ENCODE measurements around the gene SNX24. TPM values are rescaled to one million over a fixed set of nuclear protein-coding genes. Genes with fewer than 3 reads are reported as not detected.
"Not testable (repeated sequence)": the region's sequence is repeated elsewhere in the genome, so short reads cannot be mapped to it uniquely, and the experiment has no call there.

The SNX24 gene
- polyA plus RNA-seq, 1 donor = 12.0 TPM

DNA sequence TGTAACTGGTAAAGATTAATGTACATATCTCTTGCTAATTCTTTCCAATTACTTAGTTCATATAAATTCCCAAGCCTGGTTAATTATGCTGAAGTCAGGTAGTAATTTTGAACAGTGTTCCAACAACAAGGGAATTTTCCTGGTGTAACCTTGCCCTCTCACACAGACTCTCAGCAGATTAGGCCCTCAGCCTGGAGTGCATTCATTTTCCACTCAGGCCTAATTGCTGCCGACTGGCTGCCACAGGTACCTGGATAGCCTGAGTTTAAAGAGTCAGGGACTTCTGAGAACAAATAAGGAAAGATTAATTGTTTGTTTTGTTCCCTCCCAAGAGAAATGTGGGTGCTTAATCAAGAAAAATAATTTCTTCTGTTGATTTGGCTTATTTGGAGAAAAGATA is 119.7 kb downstream of the SNX24 start:
- no peak for DNase-seq (ENCODE audit: low read depth)

- DNase-seq (ENCODE audit: low read depth) = no peak
Measured at GRCh38 chr5:122967085-122967484, 121.7 kb downstream of the SNX24 start.

GRCh38 chr5:122967625-122968024 is 122.2 kb downstream of the SNX24 start:
- DNase-seq (ENCODE audit: low read depth) = no peak

DNA sequence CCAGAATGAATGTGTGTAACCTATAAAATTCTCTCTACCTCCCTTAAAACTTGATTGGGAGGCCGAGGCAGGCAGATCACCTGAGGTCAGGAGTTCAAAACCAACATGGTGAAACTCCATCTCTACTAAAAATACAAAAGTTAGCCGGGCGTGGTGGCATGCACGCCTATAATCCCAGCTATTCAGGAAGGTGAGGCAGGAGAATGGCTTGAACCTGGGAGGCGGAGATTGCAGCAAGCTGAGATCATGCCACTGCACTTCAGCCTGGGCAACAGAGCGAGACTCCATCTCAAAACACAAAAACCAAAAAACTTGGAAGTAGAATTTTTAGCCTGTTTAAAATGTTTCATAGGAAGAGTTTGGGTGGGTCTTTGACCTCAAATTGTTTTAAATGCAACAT is 122.6 kb downstream of the SNX24 start:
- not testable (repeated sequence) for DNase-seq (ENCODE audit: low read depth)

- DNase-seq (ENCODE audit: low read depth) = no peak
Measured at GRCh38 chr5:122971333-122971732, 125.9 kb downstream of the SNX24 start.

GRCh38 chr5:122972877-122973276 is 127.5 kb downstream of the SNX24 start:
- no peak for DNase-seq (ENCODE audit: low read depth)

DNA sequence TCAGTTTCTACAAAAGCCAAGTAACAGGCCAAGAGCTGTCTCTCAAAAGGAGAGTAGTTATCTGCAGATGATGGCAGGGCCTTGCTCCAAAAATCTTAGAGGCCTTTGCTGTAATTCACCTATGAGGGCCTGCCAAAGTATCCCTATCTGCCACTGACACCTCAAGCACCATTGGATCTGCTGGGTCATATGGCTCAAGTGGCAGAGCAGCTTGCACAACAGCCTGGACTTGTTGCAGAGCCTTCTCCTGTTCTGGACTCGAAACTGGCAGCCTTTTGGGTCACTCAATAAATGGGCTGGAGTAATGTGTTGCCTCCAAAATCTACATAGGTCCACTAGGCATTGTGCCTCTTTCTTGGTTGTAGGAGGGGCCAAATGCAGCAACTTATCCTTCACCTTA is 128.3 kb downstream of the SNX24 start:
- not testable (repeated sequence) for DNase-seq (ENCODE audit: low read depth)

- not testable (repeated sequence) for DNase-seq (ENCODE audit: low read depth)
Measured at GRCh38 chr5:122974251-122974650, 128.8 kb downstream of the SNX24 start.

GRCh38 chr5:122977319-122977718 is 131.9 kb downstream of the SNX24 start:
- DNase-seq (ENCODE audit: low read depth) = no peak

- DNase-seq (ENCODE audit: low read depth) = no peak
Measured at GRCh38 chr5:122978068-122978467, 132.7 kb downstream of the SNX24 start.

- no peak for DNase-seq (ENCODE audit: low read depth)
Measured at GRCh38 chr5:122978644-122979297, 133.4 kb downstream of the SNX24 start.

GRCh38 chr5:122981846-122982245 is 136.4 kb downstream of the SNX24 start:
- no peak for DNase-seq (ENCODE audit: low read depth)

DNA sequence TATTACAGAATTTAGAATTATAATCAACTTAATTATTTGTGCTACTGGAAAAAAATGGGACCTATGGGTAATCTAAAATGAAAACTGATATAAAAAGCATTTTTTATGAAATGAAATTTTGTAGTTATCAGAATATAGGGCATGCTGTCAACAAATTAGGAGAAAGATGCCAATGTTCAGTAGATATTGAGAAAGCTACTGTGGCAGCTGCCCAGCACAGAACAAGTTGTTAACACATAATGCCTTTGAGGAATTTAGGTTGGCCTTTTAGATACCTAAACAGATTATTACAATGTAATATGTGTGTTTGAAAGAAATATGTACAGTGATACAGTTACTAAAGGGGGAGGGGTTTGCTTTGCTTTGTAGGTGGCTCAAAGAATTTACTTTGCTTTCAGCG is 137.0 kb downstream of the SNX24 start:
- no peak for DNase-seq (ENCODE audit: low read depth)

DNA sequence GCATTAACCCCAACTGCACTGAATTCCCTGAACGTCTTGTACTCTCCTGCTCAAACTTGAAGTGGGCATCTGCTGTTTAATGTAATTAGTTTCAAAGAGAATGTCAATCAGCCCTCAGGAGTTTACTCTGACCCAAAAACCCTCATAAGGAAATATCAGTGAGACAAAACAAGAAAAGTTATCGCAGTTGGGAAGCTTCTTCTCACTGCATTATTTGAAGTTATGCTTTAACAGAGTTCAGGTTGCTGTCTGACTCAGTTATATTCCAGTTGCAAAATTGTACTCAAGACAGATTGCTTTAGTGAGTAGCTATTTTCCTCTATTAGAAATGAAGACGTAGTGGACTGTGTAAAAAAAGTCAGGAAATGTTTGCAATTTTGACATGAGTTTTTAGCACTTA is 139.0 kb downstream of the SNX24 start:
- DNase-seq (ENCODE audit: low read depth) = no peak

DNA sequence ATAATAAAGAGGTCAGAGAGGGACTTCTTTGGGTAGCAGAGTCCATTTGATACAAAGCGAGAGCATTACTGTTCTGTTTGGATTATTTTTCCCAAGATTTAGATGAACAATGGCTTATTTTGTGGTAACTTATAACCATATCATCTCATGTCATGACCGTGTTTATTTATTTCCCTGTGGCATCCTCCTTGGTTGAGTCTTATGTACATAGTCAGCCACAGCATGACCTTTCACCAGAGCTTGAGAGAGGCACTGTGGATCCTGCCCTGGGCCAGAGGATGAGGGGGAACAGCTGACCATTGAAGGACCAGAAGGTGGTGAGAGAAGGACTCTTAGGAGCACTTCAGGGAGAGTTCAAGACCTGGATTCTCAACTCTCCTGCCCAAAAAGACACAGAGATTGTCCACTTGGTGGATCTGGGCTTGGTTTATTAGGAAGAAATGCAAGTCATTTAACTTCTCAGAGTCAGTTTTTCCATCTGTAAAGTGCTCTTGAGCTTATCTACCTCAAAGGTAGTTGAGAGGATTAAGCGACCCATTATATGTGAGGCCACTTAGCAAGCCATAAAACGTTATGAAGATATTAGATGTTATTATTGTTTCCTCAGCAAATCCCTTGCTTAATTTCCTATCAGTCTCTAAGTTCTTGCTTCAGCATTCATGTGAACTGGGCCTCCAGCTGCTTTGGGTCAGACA is 139.7 kb downstream of the SNX24 start:
- DNase-seq (ENCODE audit: low read depth) = no peak

- no peak for DNase-seq (ENCODE audit: low read depth)
Measured at GRCh38 chr5:122985954-122986721, 140.7 kb downstream of the SNX24 start.

GRCh38 chr5:122996091-122996490 is 150.7 kb downstream of the SNX24 start:
- DNase-seq (ENCODE audit: low read depth) = no peak

DNA sequence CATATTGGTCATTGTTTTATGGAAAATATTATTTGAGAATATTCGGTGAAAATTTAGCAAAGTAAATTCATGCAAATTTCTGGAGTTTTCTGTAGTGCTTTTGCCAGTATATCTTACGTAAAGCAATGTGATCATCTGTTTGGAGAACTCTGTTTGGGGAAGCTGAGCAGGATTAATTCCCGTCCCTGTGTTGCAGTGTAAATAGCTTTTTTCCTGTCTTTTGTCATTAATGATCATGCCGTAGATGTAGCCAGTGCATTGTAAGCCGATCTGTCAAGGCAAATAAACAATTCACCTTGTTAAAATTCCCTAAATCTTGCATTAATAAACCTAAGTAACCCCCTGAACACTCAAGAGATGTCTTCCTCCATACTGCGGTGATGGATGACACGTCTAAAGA is 151.9 kb downstream of the SNX24 start:
- DNase-seq (ENCODE audit: low read depth) = no peak

GRCh38 chr5:122999947-123000563 is 154.6 kb downstream of the SNX24 start:
- no peak for DNase-seq (ENCODE audit: low read depth)

DNA sequence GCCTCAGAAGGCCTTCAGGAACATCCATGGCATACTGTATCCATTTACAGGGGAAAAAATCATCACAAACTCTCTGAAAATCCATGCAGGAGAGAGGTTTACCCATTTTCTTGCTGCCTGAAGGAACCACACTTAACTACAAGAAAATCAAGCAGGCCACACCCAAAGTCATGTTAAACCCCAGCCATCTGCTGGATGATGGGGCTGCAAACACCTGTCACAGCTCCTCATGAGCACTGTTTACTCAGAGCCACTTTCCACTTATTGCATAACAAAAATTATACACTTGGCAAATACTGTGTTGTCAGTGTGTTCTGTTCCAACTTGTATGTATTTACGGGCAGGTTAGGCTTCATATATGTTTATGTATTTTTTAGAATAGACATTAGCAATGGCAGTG is 155.3 kb downstream of the SNX24 start:
- no peak for DNase-seq (ENCODE audit: low read depth)

DNA sequence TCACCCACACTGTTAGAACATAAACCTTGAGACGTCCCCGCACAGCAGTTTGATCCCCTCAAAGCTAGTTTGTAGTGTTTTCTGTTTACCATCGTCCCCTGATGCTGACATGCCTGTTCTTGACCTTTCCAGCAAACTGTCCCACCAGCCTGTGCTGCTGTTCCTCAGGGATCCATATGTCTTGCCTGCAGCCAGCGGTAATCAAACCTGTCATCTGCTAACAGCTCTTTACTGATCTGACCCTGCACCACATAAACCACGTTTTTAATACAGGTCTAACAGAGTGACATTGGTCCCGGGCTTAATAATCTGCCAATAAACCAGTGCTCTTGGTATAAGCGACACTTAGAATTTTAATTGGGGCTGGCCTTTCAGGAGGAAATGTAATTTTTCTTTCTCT is 156.4 kb downstream of the SNX24 start:
- DNase-seq (ENCODE audit: low read depth) = no peak

GRCh38 chr5:123007182-123007581 is 161.8 kb downstream of the SNX24 start:
- no peak for DNase-seq (ENCODE audit: low read depth)
